K562 (cell line): ENCODE data around the gene MEA1. TPM values are rescaled to one million over a fixed set of nuclear protein-coding genes. Genes with fewer than 3 reads are reported as not detected.

Source experiments
- HLTF ChIP-seq: fragments of 450-650 bp; IDR thresholded peaks from 2 replicates; pipeline ENCODE4 v1.6.1; 2016
- SMAD2 ChIP-seq: fragments of 150-350 bp; IDR thresholded peaks from 2 replicates; pipeline ENCODE4 v1.6.1; 2014; ENCODE audit warnings: low read depth, mild to moderate bottlenecking, low read length
- SMC3 ChIP-seq: conservative IDR thresholded peaks from 2 replicates; pipeline ENCODE4 v1.6.1; 2011; ENCODE audit warnings: low read depth, low read length, improper control_type of control experiment; ENCODE audit not compliant: insufficient read depth
- STAT5B ChIP-seq: fragments of 250-450 bp; sonication (Bioruptor Pico); IDR thresholded peaks from 2 replicates; pipeline ENCODE4 v1.8.0; 2021; ENCODE audit warnings: mild to moderate bottlenecking, inconsistent platforms
- TCFL5 ChIP-seq: fragments of 250-450 bp; sonication (Bioruptor Pico); conservative IDR thresholded peaks from 2 replicates; pipeline ENCODE4 v1.6.1; 2021; ENCODE audit warnings: mild to moderate bottlenecking, moderate library complexity, matching md5 sums
- VEZF1 ChIP-seq: fragments of 200-800 bp; sonication (Bioruptor generic); IDR thresholded peaks from 2 replicates; pipeline ENCODE4 v1.6.1; 2017; ENCODE audit warnings: missing genetic modification characterization, missing compliant biosample characterization
- XRCC4 ChIP-seq: IDR thresholded peaks from one replicate; pipeline ENCODE4 v1.6.1; 2011; ENCODE audit not compliant: insufficient read depth, insufficient read length; ENCODE audit errors: extremely low read depth
- ZBTB26 ChIP-seq: fragments of 450-650 bp; formaldehyde crosslinking; IDR thresholded peaks from 2 replicates; pipeline ENCODE4 v1.4.0; 2022; ENCODE audit warnings: missing genetic modification characterization
- ZNF407 ChIP-seq: fragments of 450-650 bp; IDR thresholded peaks from 2 replicates; pipeline ENCODE4 v1.6.1; 2016; ENCODE audit warnings: low read depth
- polyA plus RNA-seq, 8 experiments: library from polyadenylated mRNA; depleted of rRNA in 4 of 8; stranded (reverse) in 5 of 8; unstranded in 3 of 8; fragments of >200 nt; fragmentation: Nextera tagmentation in 2 of 8; fragmentation: Illumina TruSeq in 1 of 8; extraction: Ambion mirVana in 2 of 8; extraction: Trizol in 1 of 8; gene quantifications; 2 replicates each; pipeline versions ENCODE4 v1.2.1 to v1.2.3, GENCODE V29; 2011 to 2014; ENCODE audit warnings: inconsistent platforms in 1 of 8, missing spikeins in 1 of 8
- total RNA-seq, 7 experiments: library from RNA; depleted of rRNA in 6 of 7; stranded (reverse); fragments of >200 nt in 6 of 7; fragmentation: Illumina TruSeq in 2 of 7; extraction: Trizol in 2 of 7; gene quantifications; 2 replicates each; pipeline versions ENCODE4 v1.2.1 to v1.2.3, GENCODE V29; 2011 to 2021; ENCODE audit warnings: low replicate concordance in 1 of 7
- TF ChIP-seq, protein P1 (sequence below): fragments of 250-450 bp; sonication (Bioruptor Pico); IDR thresholded peaks from 2 replicates; pipeline ENCODE4 v1.4.0; 2020

MEA1 gene
- total and polyA plus RNA-seq, 9 of the 15 experiments (the other 6 are each of a cell fraction or from before 2014, with no cell fraction given): 86.8 to 210 (median 152) TPM

DNA sequence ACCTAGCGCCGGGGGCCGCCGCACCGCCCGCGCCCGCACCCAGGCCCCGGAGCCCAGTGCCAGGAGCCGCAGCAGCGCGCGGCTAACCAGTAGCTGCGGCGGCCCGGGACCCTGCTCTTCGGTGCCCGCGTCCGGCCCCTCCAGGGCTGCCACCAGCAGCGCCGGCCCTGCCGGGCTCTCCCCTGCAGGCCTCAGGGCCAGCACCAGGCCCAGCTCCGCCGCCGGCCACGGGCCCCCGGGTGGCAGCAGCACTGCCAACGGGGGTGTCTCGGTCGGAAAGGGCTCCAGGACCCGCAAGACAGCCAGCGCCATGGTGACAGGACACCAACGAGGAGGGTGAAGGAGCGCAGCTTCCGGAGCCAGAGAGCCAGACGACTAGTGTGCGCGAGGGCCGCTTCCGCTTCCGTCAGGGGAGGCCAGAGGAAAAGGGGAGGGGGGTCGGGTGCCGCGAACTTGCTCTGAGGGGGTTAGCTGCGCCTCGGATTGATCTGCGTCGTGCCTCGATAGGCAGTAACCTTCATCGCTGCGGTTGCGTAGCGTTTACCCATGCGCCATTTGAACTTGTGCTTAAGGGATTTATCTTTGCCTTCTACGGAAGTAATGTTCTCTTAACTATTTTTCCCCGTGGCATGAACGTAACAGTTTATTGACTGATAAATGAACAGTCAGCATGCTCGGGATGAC, 34.8 kb downstream of the MEA1 start, which contains the start of gene PEX6 (continued):
- TF ChIP-seq VEZF1 (CRISPR knock-in tag): peak; percentile 90
- TF ChIP-seq, protein P1, sequence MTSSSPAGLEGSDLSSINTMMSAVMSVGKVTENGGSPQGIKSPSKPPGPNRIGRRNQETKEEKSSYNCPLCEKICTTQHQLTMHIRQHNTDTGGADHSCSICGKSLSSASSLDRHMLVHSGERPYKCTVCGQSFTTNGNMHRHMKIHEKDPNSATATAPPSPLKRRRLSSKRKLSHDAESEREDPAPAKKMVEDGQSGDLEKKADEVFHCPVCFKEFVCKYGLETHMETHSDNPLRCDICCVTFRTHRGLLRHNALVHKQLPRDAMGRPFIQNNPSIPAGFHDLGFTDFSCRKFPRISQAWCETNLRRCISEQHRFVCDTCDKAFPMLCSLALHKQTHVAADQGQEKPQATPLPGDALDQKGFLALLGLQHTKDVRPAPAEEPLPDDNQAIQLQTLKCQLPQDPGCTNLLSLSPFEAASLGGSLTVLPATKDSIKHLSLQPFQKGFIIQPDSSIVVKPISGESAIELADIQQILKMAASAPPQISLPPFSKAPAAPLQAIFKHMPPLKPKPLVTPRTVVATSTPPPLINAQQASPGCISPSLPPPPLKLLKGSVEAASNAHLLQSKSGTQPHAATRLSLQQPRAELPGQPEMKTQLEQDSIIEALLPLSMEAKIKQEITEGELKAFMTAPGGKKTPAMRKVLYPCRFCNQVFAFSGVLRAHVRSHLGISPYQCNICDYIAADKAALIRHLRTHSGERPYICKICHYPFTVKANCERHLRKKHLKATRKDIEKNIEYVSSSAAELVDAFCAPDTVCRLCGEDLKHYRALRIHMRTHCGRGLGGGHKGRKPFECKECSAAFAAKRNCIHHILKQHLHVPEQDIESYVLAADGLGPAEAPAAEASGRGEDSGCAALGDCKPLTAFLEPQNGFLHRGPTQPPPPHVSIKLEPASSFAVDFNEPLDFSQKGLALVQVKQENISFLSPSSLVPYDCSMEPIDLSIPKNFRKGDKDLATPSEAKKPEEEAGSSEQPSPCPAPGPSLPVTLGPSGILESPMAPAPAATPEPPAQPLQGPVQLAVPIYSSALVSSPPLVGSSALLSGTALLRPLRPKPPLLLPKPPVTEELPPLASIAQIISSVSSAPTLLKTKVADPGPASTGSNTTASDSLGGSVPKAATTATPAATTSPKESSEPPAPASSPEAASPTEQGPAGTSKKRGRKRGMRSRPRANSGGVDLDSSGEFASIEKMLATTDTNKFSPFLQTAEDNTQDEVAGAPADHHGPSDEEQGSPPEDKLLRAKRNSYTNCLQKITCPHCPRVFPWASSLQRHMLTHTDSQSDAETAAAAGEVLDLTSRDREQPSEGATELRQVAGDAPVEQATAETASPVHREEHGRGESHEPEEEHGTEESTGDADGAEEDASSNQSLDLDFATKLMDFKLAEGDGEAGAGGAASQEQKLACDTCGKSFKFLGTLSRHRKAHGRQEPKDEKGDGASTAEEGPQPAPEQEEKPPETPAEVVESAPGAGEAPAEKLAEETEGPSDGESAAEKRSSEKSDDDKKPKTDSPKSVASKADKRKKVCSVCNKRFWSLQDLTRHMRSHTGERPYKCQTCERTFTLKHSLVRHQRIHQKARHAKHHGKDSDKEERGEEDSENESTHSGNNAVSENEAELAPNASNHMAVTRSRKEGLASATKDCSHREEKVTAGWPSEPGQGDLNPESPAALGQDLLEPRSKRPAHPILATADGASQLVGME (CRISPR knock-in tag): peak; percentile 70; the same call in 1 of the 2 replicates
- TF ChIP-seq TCFL5 (CRISPR knock-in tag): no peak
- TF ChIP-seq STAT5B (CRISPR knock-in tag): no peak
- no peak for TF ChIP-seq ZNF407
- no peak for TF ChIP-seq HLTF
- TF ChIP-seq SMC3: no peak
- no peak for TF ChIP-seq XRCC4
- no peak for TF ChIP-seq ZBTB26 (CRISPR knock-in tag)
- TF ChIP-seq SMAD2: no peak
